NCI-H345 (cell line): ENCODE measurements around the gene ZNF827.

Experiments used
- DNase-seq: peaks from one replicate; lab custom pipeline; 2025; lab: John Stamatoyannopoulos, UW

ZNF827 gene

GRCh38 chr4:145791988-145792387 lies 146.6 kb downstream of the ZNF827 start:
- DNase-seq: no peak

GRCh38 chr4:145788755-145789154 lies 149.9 kb downstream of the ZNF827 start:
- peak; percentile 3 for DNase-seq

GRCh38 chr4:145786830-145787229 lies 151.8 kb downstream of the ZNF827 start:
- no peak for DNase-seq

- no peak for DNase-seq
Measured at GRCh38 chr4:145786261-145786660, 152.4 kb downstream of the ZNF827 start.

GRCh38 chr4:145785391-145786008 lies 153.1 kb downstream of the ZNF827 start:
- DNase-seq: no peak

- no peak for DNase-seq
Measured at GRCh38 chr4:145784036-145784435, 154.6 kb downstream of the ZNF827 start.

- no peak for DNase-seq
Measured at GRCh38 chr4:145782756-145783155, 155.9 kb downstream of the ZNF827 start.

- no peak for DNase-seq
Measured at GRCh38 chr4:145781351-145781750, 157.3 kb downstream of the ZNF827 start.

GRCh38 chr4:145779319-145779801 lies 159.3 kb downstream of the ZNF827 start:
- DNase-seq: no peak

GRCh38 chr4:145776208-145776607 lies 162.4 kb downstream of the ZNF827 start:
- no peak for DNase-seq

GRCh38 chr4:145775406-145775805 lies 163.2 kb downstream of the ZNF827 start:
- no peak for DNase-seq

GRCh38 chr4:145774473-145774872 lies 164.2 kb downstream of the ZNF827 start:
- no peak for DNase-seq

- DNase-seq: no peak
Measured at GRCh38 chr4:145773581-145774234, 164.9 kb downstream of the ZNF827 start.

- DNase-seq: no peak
Measured at GRCh38 chr4:145772347-145772746, 166.3 kb downstream of the ZNF827 start.

GRCh38 chr4:145770124-145770523 lies 168.5 kb downstream of the ZNF827 start:
- no peak for DNase-seq

- DNase-seq: no peak
Measured at GRCh38 chr4:145769450-145770037, 169.1 kb downstream of the ZNF827 start.

GRCh38 chr4:145766273-145766672 lies 172.3 kb downstream of the ZNF827 start:
- no peak for DNase-seq

GRCh38 chr4:145763399-145763798 lies 175.2 kb downstream of the ZNF827 start:
- DNase-seq: no peak

- DNase-seq: no peak
Measured at GRCh38 chr4:145762719-145763118, 175.9 kb downstream of the ZNF827 start.

GRCh38 chr4:145760961-145761929 lies 177.4 kb downstream of the ZNF827 start:
- DNase-seq: no peak

GRCh38 chr4:145760176-145760575 lies 178.4 kb downstream of the ZNF827 start:
- no peak for DNase-seq

- DNase-seq: no peak
Measured at GRCh38 chr4:145757188-145757587, 181.4 kb downstream of the ZNF827 start.
